Esophagus squamous epithelium (tissue), 4 donors: ENCODE results near the gene SLC9A8.

Experiments used
- POLR2A ChIP-seq, 4 donors: fragments of 450-650 bp; IDR thresholded peaks; one replicate each; pipeline ENCODE4 v1.6.1; 2017; ENCODE audit warnings: antibody characterized with exemption in 4 of 4, mild to moderate bottlenecking in 4 of 4, moderate library complexity in 3 of 4
- TF ChIP-seq, protein P1 (sequence below), 6 experiments: fragments of 450-650 bp in 4 of 6; fragments of 200-600 bp in 2 of 6; sonication (generic) in 2 of 6; IDR thresholded peaks; one replicate each; pipeline ENCODE4 v1.5.1; 2016 to 2019; ENCODE audit warnings: antibody characterized with exemption in 6 of 6, mild to moderate bottlenecking in 4 of 6, moderate library complexity in 4 of 6

DNA sequence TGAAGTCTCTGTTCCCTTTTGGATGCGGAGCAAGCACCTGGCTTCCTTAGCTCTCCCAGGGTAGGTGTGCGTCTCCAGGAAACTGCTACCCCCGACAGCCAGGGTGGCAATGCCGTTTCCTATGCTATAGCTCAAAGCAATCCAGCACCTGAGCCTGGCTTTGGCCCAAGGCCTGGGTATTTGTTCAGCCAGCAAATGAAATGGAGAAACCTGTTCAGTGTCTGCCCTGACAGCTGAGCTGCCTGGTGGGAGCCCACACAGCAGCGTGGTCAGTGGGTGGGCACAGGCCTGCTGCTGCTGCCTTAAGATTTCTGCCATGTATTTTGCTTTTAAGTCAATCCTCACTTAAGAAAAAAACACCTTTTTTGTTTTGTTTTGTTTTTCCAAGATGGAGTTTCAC is 89.0 kb downstream of the SLC9A8 start:
- TF ChIP-seq, protein P1, sequence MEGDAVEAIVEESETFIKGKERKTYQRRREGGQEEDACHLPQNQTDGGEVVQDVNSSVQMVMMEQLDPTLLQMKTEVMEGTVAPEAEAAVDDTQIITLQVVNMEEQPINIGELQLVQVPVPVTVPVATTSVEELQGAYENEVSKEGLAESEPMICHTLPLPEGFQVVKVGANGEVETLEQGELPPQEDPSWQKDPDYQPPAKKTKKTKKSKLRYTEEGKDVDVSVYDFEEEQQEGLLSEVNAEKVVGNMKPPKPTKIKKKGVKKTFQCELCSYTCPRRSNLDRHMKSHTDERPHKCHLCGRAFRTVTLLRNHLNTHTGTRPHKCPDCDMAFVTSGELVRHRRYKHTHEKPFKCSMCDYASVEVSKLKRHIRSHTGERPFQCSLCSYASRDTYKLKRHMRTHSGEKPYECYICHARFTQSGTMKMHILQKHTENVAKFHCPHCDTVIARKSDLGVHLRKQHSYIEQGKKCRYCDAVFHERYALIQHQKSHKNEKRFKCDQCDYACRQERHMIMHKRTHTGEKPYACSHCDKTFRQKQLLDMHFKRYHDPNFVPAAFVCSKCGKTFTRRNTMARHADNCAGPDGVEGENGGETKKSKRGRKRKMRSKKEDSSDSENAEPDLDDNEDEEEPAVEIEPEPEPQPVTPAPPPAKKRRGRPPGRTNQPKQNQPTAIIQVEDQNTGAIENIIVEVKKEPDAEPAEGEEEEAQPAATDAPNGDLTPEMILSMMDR (IDR thresholded peaks at IDR 0.05) = no peak
- no peak for TF ChIP-seq POLR2A (IDR thresholded peaks at IDR 0.05)
